OCI-LY1 (cell line): Measurements from ENCODE around the gene ANKRD2.

Experiments used
- H2AFZ ChIP-seq: fragments of 200-600 bp; sonication (generic), shearing (Covaris generic); 2 replicates; pipeline ENCODE4 v1.6.0; 2014; ENCODE audit warnings: antibody characterized with exemption, mild to moderate bottlenecking, low read length
- H3F3A ChIP-seq: fragments of 200-600 bp; sonication (generic), shearing (Covaris generic); 2 replicates; pipeline ENCODE4 v1.6.0; 2014; ENCODE audit warnings: mild to moderate bottlenecking, antibody characterized with exemption, low read length, moderate library complexity; ENCODE audit not compliant: insufficient read depth
- H3K27ac ChIP-seq: fragments of 200-600 bp; sonication (generic); 2 replicates; pipeline ENCODE4 v1.5.1; 2014; ENCODE audit warnings: low read length, mixed run types, mild to moderate bottlenecking, low read depth; ENCODE audit not compliant: poor library complexity, severe bottlenecking
- H3K27me3 ChIP-seq: fragments of 200-600 bp; sonication (generic); 2 replicates; pipeline ENCODE4 v1.6.0; 2014; ENCODE audit warnings: antibody characterized with exemption, mild to moderate bottlenecking, low read length, moderate library complexity; ENCODE audit not compliant: insufficient read depth
- H3K36me3 ChIP-seq: fragments of 200-600 bp; sonication (generic); 2 replicates; pipeline ENCODE4 v1.6.1; 2014; ENCODE audit warnings: mild to moderate bottlenecking, antibody characterized with exemption, low read length, moderate library complexity, mixed read lengths; ENCODE audit not compliant: insufficient read depth
- H3K4me1 ChIP-seq: fragments of 200-600 bp; sonication (generic); 2 replicates; pipeline ENCODE4 v1.5.1; 2014; ENCODE audit warnings: mild to moderate bottlenecking, low read length, moderate library complexity; ENCODE audit not compliant: insufficient read depth, severe bottlenecking
- H3K4me2 ChIP-seq: fragments of 200-600 bp; sonication (generic), shearing (Covaris generic); 2 replicates; pipeline ENCODE4 v1.6.1; 2014; ENCODE audit warnings: low read length
- H3K4me3 ChIP-seq: fragments of 200-600 bp; sonication (generic); 2 replicates; pipeline ENCODE4 v1.5.1; 2014; ENCODE audit warnings: low read length, low read depth, mild to moderate bottlenecking, mixed read lengths; ENCODE audit not compliant: poor library complexity, severe bottlenecking
- H3K79me2 ChIP-seq: fragments of 200-600 bp; shearing (Covaris generic); 2 replicates; pipeline ENCODE4 v1.6.1; 2016; ENCODE audit warnings: mixed run types, low read length, mixed read lengths; ENCODE audit not compliant: insufficient read depth
- H3K9ac ChIP-seq: fragments of 200-600 bp; sonication (generic), shearing (Covaris generic); 2 replicates; pipeline ENCODE4 v1.6.1; 2014; ENCODE audit warnings: mild to moderate bottlenecking, low read length, mixed read lengths
- H3K9me2 ChIP-seq: fragments of 200-600 bp; sonication (generic), shearing (Covaris generic); 2 replicates; pipeline ENCODE4 v1.6.1; 2014; ENCODE audit warnings: low read depth, mild to moderate bottlenecking, low read length, mixed read lengths
- H3K9me3 ChIP-seq: fragments of 200-600 bp; shearing (Covaris generic); 2 replicates; pipeline ENCODE4 v1.6.1; 2014; ENCODE audit warnings: low read length, mixed read lengths
- H4K20me1 ChIP-seq: fragments of 200-600 bp; sonication (generic), shearing (Covaris generic); 2 replicates; pipeline ENCODE4 v1.6.0; 2016; ENCODE audit warnings: mild to moderate bottlenecking, low read length; ENCODE audit not compliant: insufficient read depth
- EZH2 ChIP-seq: fragments of 200-600 bp; sonication (generic), shearing (Covaris generic); IDR thresholded peaks from 2 replicates; pipeline ENCODE4 v1.8.0; 2017; ENCODE audit warnings: borderline replicate concordance, mixed run types, mild to moderate bottlenecking, antibody characterized with exemption, low read length, moderate library complexity, mixed read lengths
- TF ChIP-seq, protein P1 (sequence below): fragments of 200-600 bp; sonication (generic), shearing (Covaris generic); IDR thresholded peaks from 2 replicates; pipeline ENCODE4 v1.5.1; 2017; ENCODE audit warnings: mild to moderate bottlenecking, antibody characterized with exemption, low read length, moderate library complexity, mixed read lengths

ANKRD2 gene

DNA sequence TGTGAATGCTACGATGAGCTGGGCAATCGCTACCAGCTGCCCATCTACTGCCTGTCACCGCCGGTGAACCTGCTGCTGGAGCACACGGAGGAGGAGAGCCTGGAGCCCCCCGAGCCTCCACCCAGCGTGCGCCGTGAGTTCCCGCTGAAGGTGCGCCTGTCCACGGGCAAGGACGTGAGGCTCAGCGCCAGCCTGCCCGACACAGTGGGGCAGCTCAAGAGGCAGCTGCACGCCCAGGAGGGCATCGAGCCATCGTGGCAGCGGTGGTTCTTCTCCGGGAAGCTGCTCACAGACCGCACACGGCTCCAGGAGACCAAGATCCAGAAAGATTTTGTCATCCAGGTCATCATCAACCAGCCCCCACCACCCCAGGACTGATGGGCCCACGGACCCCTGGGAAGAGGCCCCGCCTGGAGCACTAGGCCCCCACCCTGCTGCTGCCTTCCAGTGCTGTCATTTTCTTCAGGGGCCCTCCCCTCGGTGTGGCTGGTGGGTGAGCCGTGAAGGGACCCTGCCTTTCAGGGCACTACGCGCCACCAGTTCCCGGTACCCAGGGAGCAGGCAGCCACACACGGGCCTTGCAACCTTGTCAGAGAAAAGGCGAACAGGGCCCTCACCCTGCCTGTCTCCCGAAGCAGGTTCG is 2.3 kb upstream of the ANKRD2 start:
- Histone ChIP-seq H3K27me3 (no peaks in the 10 kb centered on the region), H3K4me1 (no peaks in the 10 kb centered on the region), H4K20me1 (no peaks in the 10 kb centered on the region), H3K4me3 (no peak overlapping the region), H3F3A (no peaks in the 10 kb centered on the region), H3K79me2 (no peaks in the 10 kb centered on the region), H3K9me2 (no peaks in the 10 kb centered on the region), H3K27ac (no peak overlapping the region), H3K4me2 (no peak overlapping the region), H3K36me3 (no peaks in the 10 kb centered on the region), H2AFZ (no peak overlapping the region), H3K9me3 (no peaks in the 10 kb centered on the region), H3K9ac (no peak overlapping the region)
- no peak for TF ChIP-seq EZH2
- TF ChIP-seq, protein P1, sequence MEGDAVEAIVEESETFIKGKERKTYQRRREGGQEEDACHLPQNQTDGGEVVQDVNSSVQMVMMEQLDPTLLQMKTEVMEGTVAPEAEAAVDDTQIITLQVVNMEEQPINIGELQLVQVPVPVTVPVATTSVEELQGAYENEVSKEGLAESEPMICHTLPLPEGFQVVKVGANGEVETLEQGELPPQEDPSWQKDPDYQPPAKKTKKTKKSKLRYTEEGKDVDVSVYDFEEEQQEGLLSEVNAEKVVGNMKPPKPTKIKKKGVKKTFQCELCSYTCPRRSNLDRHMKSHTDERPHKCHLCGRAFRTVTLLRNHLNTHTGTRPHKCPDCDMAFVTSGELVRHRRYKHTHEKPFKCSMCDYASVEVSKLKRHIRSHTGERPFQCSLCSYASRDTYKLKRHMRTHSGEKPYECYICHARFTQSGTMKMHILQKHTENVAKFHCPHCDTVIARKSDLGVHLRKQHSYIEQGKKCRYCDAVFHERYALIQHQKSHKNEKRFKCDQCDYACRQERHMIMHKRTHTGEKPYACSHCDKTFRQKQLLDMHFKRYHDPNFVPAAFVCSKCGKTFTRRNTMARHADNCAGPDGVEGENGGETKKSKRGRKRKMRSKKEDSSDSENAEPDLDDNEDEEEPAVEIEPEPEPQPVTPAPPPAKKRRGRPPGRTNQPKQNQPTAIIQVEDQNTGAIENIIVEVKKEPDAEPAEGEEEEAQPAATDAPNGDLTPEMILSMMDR = no peak

DNA sequence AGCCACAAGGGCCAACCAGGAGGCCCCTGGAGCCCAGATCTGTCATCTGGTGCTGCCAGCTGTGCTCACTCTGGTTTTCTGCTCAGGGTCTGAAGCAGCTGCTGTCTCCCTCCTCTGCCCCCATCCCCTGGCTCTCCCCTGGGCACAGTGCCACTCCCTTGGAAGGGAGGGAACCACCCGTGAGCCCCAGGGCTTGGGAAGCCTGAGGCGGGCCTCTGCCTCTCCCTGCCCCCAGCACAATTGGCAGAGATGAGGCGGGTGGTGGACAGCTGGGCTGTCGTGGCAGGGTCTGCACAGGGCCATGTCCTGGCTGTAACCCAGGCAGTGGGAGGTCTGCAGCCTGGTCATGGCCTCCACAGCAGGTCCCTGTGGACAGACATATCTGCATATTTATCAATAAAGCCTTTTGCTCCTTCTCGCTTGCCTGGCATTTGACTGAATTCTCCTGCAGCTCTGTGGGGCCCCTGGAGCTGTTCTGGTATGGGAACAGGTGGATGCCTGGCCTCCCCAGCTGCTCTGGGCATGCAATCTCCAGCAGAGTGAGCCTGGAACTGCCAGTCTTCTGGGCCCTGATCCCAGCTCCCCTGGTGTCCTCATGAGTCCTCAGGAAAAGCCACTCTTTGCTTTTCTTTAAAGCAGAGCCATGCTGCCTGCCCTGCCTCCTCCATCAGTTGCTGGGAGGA is 1.6 kb upstream of the ANKRD2 start:
- H3K36me3 ChIP-seq = no peaks in the 10 kb centered on the region
- H3K9ac ChIP-seq = no peak overlapping the region
- H3K4me2 ChIP-seq = no peak overlapping the region
- no peak for TF ChIP-seq EZH2
- TF ChIP-seq, protein P1 = no peak
- no peaks in the 10 kb centered on the region for H3K9me2 ChIP-seq
- H3K27me3 ChIP-seq = no peaks in the 10 kb centered on the region
- H3K4me3 ChIP-seq = no peak overlapping the region
- no peaks in the 10 kb centered on the region for H3K4me1 ChIP-seq
- H3K9me3 ChIP-seq = no peaks in the 10 kb centered on the region
- H4K20me1 ChIP-seq = no peaks in the 10 kb centered on the region
- H3K79me2 ChIP-seq = no peaks in the 10 kb centered on the region
- H2AFZ ChIP-seq = no peak overlapping the region
- no peak overlapping the region for H3K27ac ChIP-seq
- H3F3A ChIP-seq = no peaks in the 10 kb centered on the region

- Histone ChIP-seq H3K27me3 (no peaks in the 10 kb centered on the region), H3K79me2 (no peaks in the 10 kb centered on the region), H3K27ac (no peak overlapping the region), H3K9me2 (no peaks in the 10 kb centered on the region), H2AFZ (no peak overlapping the region), H4K20me1 (no peaks in the 10 kb centered on the region), H3K4me1 (no peaks in the 10 kb centered on the region), H3F3A (no peaks in the 10 kb centered on the region), H3K9ac (no peak overlapping the region), H3K4me3 (no peak overlapping the region), H3K36me3 (no peaks in the 10 kb centered on the region), H3K4me2 (no peak overlapping the region), H3K9me3 (no peaks in the 10 kb centered on the region)
- TF ChIP-seq EZH2 = no peak
- TF ChIP-seq, protein P1 = no peak
These were observed 957 bp upstream of the ANKRD2 start for GRCh38 chr10:97571622-97572021.
